ENCODE measurements around the gene TRIM59.

Gene TRIM59

GRCh38 chr3:160477750-160478149, 28.2 kb upstream of the TRIM59 start:
- H3K9me3 ChIP-seq (ENCODE audit: severe bottlenecking) = no peaks in the 10 kb centered on the region
- no peak overlapping the region for H3K27ac ChIP-seq (ENCODE audit: poor library complexity, severe bottlenecking)
- no peak overlapping the region for H3K4me3 ChIP-seq (ENCODE audit: severe bottlenecking)
- no peak for TF ChIP-seq CTCF (IDR thresholded peaks at IDR 0.05; ENCODE audit: poor library complexity, severe bottlenecking)
- peaks cover 10% of the 10 kb centered on the region for H3K4me1 ChIP-seq (ENCODE audit: insufficient read depth, poor library complexity, severe bottlenecking)
- H3K36me3 ChIP-seq (ENCODE audit: low read depth) = no peaks in the 10 kb centered on the region
- no peak for ATAC-seq (ENCODE audit: low read depth)
- H3K27me3 ChIP-seq (ENCODE audit: insufficient read depth, poor library complexity, severe bottlenecking) = no peaks in the 10 kb centered on the region
- no peak for DNase-seq (ENCODE audit: low spot score)

- DNase-seq (ENCODE audit: low spot score) (no peak), ATAC-seq (ENCODE audit: low read depth) (no peak)
- Histone ChIP-seq H3K36me3 (ENCODE audit: low read depth) (no peaks in the 10 kb centered on the region), H3K9me3 (ENCODE audit: severe bottlenecking) (peaks cover 4% of the 10 kb centered on the region), H3K27ac (ENCODE audit: poor library complexity, severe bottlenecking) (no peak overlapping the region), H3K4me3 (ENCODE audit: severe bottlenecking) (no peak overlapping the region), H3K27me3 (ENCODE audit: insufficient read depth, poor library complexity, severe bottlenecking) (no peaks in the 10 kb centered on the region), H3K4me1 (ENCODE audit: insufficient read depth, poor library complexity, severe bottlenecking) (peaks cover 10% of the 10 kb centered on the region)
- no peak for TF ChIP-seq CTCF (IDR thresholded peaks at IDR 0.05; ENCODE audit: poor library complexity, severe bottlenecking)
Measured at GRCh38 chr3:160475884-160476283, 26.3 kb upstream of the TRIM59 start.

GRCh38 chr3:160475153-160475552, 25.6 kb upstream of the TRIM59 start:
- Histone ChIP-seq H3K27me3 (ENCODE audit: insufficient read depth, poor library complexity, severe bottlenecking) (no peaks in the 10 kb centered on the region), H3K4me1 (ENCODE audit: insufficient read depth, poor library complexity, severe bottlenecking) (peaks cover 10% of the 10 kb centered on the region), H3K27ac (ENCODE audit: poor library complexity, severe bottlenecking) (no peak overlapping the region), H3K9me3 (ENCODE audit: severe bottlenecking) (peaks cover 4% of the 10 kb centered on the region), H3K4me3 (ENCODE audit: severe bottlenecking) (no peak overlapping the region), H3K36me3 (ENCODE audit: low read depth) (no peaks in the 10 kb centered on the region)
- TF ChIP-seq CTCF (IDR thresholded peaks at IDR 0.05; ENCODE audit: poor library complexity, severe bottlenecking) = no peak
- no peak for DNase-seq (ENCODE audit: low spot score)
- ATAC-seq (ENCODE audit: low read depth) = no peak

GRCh38 chr3:160474416-160474838, 24.8 kb upstream of the TRIM59 start:
- TF ChIP-seq CTCF (IDR thresholded peaks at IDR 0.05; ENCODE audit: poor library complexity, severe bottlenecking) = no peak

GRCh38 chr3:160473978-160474377, 24.4 kb upstream of the TRIM59 start:
- H3K9me3 ChIP-seq (ENCODE audit: severe bottlenecking) = peaks cover 7% of the 10 kb centered on the region
- H3K4me3 ChIP-seq (ENCODE audit: severe bottlenecking) = no peak overlapping the region
- peak overlapping the region; percentile 24 for H3K27ac ChIP-seq (ENCODE audit: poor library complexity, severe bottlenecking)
- no peak for TF ChIP-seq CTCF (IDR thresholded peaks at IDR 0.05; ENCODE audit: poor library complexity, severe bottlenecking)
- peaks cover 10% of the 10 kb centered on the region for H3K4me1 ChIP-seq (ENCODE audit: insufficient read depth, poor library complexity, severe bottlenecking)
- DNase-seq (ENCODE audit: low spot score) (no peak), ATAC-seq (ENCODE audit: low read depth) (peak; percentile 92)
- no peaks in the 10 kb centered on the region for H3K27me3 ChIP-seq (ENCODE audit: insufficient read depth, poor library complexity, severe bottlenecking)
- H3K36me3 ChIP-seq (ENCODE audit: low read depth) = no peaks in the 10 kb centered on the region

More at GRCh38 chr3:160474416-160474838, 24.8 kb upstream of the TRIM59 start:
- peak overlapping the region; percentile 24 for H3K27ac ChIP-seq (ENCODE audit: poor library complexity, severe bottlenecking)
- H3K36me3 ChIP-seq (ENCODE audit: low read depth) = no peaks in the 10 kb centered on the region
- no peaks in the 10 kb centered on the region for H3K27me3 ChIP-seq (ENCODE audit: insufficient read depth, poor library complexity, severe bottlenecking)
- no peak for DNase-seq (ENCODE audit: low spot score)
- H3K9me3 ChIP-seq (ENCODE audit: severe bottlenecking) = peaks cover 7% of the 10 kb centered on the region
- H3K4me3 ChIP-seq (ENCODE audit: severe bottlenecking) = no peak overlapping the region
- H3K4me1 ChIP-seq (ENCODE audit: insufficient read depth, poor library complexity, severe bottlenecking) = peaks cover 10% of the 10 kb centered on the region
- peak; percentile 30 for ATAC-seq (ENCODE audit: low read depth)
